CD4-positive, alpha-beta T cell (primary cell): ENCODE measurements around the gene SPACA1. TPM values are rescaled to one million over a fixed set of nuclear protein-coding genes. Genes with fewer than 3 reads are reported as not detected.

Experiments used
- ATAC-seq: fragments of 200-7000 bp; cut with Tn5 transposase; one replicate; pipeline ENCODE4 v1.10.0; 2022; ENCODE audit warnings: mild to moderate bottlenecking; ENCODE audit not compliant: poor library complexity
- CTCF ChIA-PET: fragments of 350-600 bp; sonication (Branson Sonifier 250); formaldehyde crosslinking; loops from one replicate; lab custom pipeline; 2021; ENCODE audit warnings: antibody characterized with exemption, inconsistent platforms; lab: Charles Lee
- POLR2A ChIA-PET: fragments of 350-600 bp; sonication (Branson Sonifier 250); formaldehyde crosslinking; loops from one replicate; lab custom pipeline; 2021; ENCODE audit warnings: antibody characterized with exemption, inconsistent platforms; lab: Charles Lee
- DNase-seq, 14 experiments: peaks; one replicate each; pipeline ENCODE4 v3.0.0-alpha.2; 2013 to 2020; ENCODE audit warnings: mixed read lengths in 2 of 14
- H3K27ac ChIP-seq, 2 donors: one replicate each; pipeline versions ENCODE4 v1.5.1 to v1.7.0; 2013; ENCODE audit warnings: low read length in 2 of 2, low read depth in 1 of 2, mild to moderate bottlenecking in 1 of 2
- H3K27me3 ChIP-seq, 2 experiments: 1 replicate in 1 of 2; 2 replicates in 1 of 2; pipeline versions ENCODE4 v1.6.1 to v1.7.0; 2013; ENCODE audit warnings: low read length in 2 of 2, control low read depth in 1 of 2, mild to moderate bottlenecking in 1 of 2, moderate library complexity in 1 of 2; ENCODE audit not compliant: insufficient read depth in 2 of 2, control insufficient read depth in 1 of 2
- H3K36me3 ChIP-seq: one replicate; pipeline ENCODE4 v1.6.1; 2013; ENCODE audit warnings: low read length, control low read depth; ENCODE audit not compliant: insufficient read depth
- H3K4me1 ChIP-seq: one replicate; pipeline ENCODE4 v1.6.1; 2013; ENCODE audit warnings: low read length, control low read depth; ENCODE audit not compliant: insufficient read depth
- H3K4me3 ChIP-seq: one replicate; pipeline ENCODE4 v1.5.1; 2013; ENCODE audit warnings: mild to moderate bottlenecking, low read length, moderate library complexity
- H3K9me3 ChIP-seq, 2 experiments: 1 replicate in 1 of 2; 2 replicates in 1 of 2; pipeline versions ENCODE4 v1.6.1 to v1.7.0; 2013; ENCODE audit warnings: low read length in 2 of 2, mild to moderate bottlenecking in 2 of 2, control low read depth in 1 of 2, moderate library complexity in 1 of 2; ENCODE audit not compliant: control insufficient read depth in 1 of 2, insufficient read depth in 1 of 2
- H3K27ac Mint-ChIP-seq: one replicate; pipeline ENCODE4 v1.8.0; 2020; ENCODE audit warnings: mixed read lengths
- H3K27me3 Mint-ChIP-seq: one replicate; pipeline ENCODE4 v1.8.0; 2021; ENCODE audit warnings: mixed read lengths
- H3K36me3 Mint-ChIP-seq: one replicate; pipeline ENCODE4 v1.8.0; 2021; ENCODE audit warnings: low read depth, mixed read lengths
- H3K4me1 Mint-ChIP-seq: one replicate; pipeline ENCODE4 v1.8.0; 2021; ENCODE audit warnings: low read depth, mixed read lengths
- H3K4me3 Mint-ChIP-seq: one replicate; pipeline ENCODE4 v1.8.0; 2020; ENCODE audit warnings: mild to moderate bottlenecking, mixed read lengths
- H3K9me3 Mint-ChIP-seq: one replicate; pipeline ENCODE4 v1.8.0; 2020; ENCODE audit warnings: mixed read lengths
- CTCF ChIP-seq: fragments of 200-600 bp; IDR thresholded peaks from one replicate; pipeline ENCODE4 v1.8.0; 2022; ENCODE audit warnings: antibody characterized with exemption, mild to moderate bottlenecking
- intact Hi-C, 2 experiments: fragments of 100-400 bp; cut with DNase I in 1 of 2; cut with micrococcal nuclease in 1 of 2; formaldehyde crosslinking; loops; one replicate each; pipeline versions ENCODE4 v1.15.1 to v1.9.0; 2023 to 2025; cut with DNase I, micrococcal nuclease
- total RNA-seq, 174 experiments: library from RNA in 2 of 174; stranded (reverse) in 2 of 174; gene quantifications; one replicate each; pipeline ENCODE4 v1.2.3 and lab custom pipeline; 2021 to 2026

SPACA1 gene
- total RNA-seq, 2 experiments from 2014 or later: not detected

- Mint-ChIP-seq H3K9me3 (no peaks in the 10 kb centered on the region), H3K36me3 (no peaks in the 10 kb centered on the region), H3K27me3 (peaks cover 61% of the 10 kb centered on the region), H3K4me3 (no peak overlapping the region), H3K27ac (no peak overlapping the region), H3K4me1 (no peaks in the 10 kb centered on the region)
- peaks cover 0 to 2% of the 10 kb centered on the region in 2 experiments for H3K27me3 ChIP-seq
- ATAC-seq (no peak), DNase-seq (no peak)
- no peak for TF ChIP-seq CTCF
- H3K27ac ChIP-seq: no peak overlapping the region
- H3K4me3 ChIP-seq: no peak overlapping the region
- H3K4me1 ChIP-seq: no peaks in the 10 kb centered on the region
- H3K36me3 ChIP-seq: no peaks in the 10 kb centered on the region
- POLR2A ChIA-PET: no interaction called here
- intact Hi-C loops: no loop called here
- CTCF ChIA-PET: no interaction called here
- peaks cover 0 to 9% of the 10 kb centered on the region in 2 experiments for H3K9me3 ChIP-seq
These were observed 2.6 kb downstream of the SPACA1 start for GRCh38 chr6:88050140-88050818.

- Mint-ChIP-seq H3K4me3 (no peak overlapping the region), H3K4me1 (no peaks in the 10 kb centered on the region), H3K9me3 (no peaks in the 10 kb centered on the region), H3K27ac (no peak overlapping the region), H3K27me3 (peaks cover 39% of the 10 kb centered on the region), H3K36me3 (no peaks in the 10 kb centered on the region)
- no peak for TF ChIP-seq CTCF
- H3K9me3 ChIP-seq: no peaks in the 10 kb centered on the region
- ChIA-PET CTCF (no interaction called here), POLR2A (no interaction called here)
- intact Hi-C loops: no loop called here
- DNase-seq (no peak), ATAC-seq (no peak)
- no peak overlapping the region for H3K27ac ChIP-seq
- H3K4me1 ChIP-seq: no peaks in the 10 kb centered on the region
- no peak overlapping the region for H3K4me3 ChIP-seq
- H3K27me3 ChIP-seq: no peaks in the 10 kb centered on the region
- no peaks in the 10 kb centered on the region for H3K36me3 ChIP-seq
These were observed 11.6 kb downstream of the SPACA1 start for GRCh38 chr6:88059191-88059590.

- Mint-ChIP-seq H3K27me3 (peaks cover 25% of the 10 kb centered on the region), H3K36me3 (no peaks in the 10 kb centered on the region), H3K9me3 (no peaks in the 10 kb centered on the region), H3K4me1 (no peaks in the 10 kb centered on the region), H3K27ac (no peak overlapping the region), H3K4me3 (no peak overlapping the region)
- no peaks in the 10 kb centered on the region for H3K36me3 ChIP-seq
- ATAC-seq (no peak), DNase-seq (no peak)
- H3K4me1 ChIP-seq: no peaks in the 10 kb centered on the region
- intact Hi-C loops: no loop called here
- no peaks in the 10 kb centered on the region for H3K27me3 ChIP-seq
- no peak for TF ChIP-seq CTCF
- H3K9me3 ChIP-seq: no peaks in the 10 kb centered on the region
- CTCF ChIA-PET: interaction anchor here (1.1 kb wide), 1 partner anchor 19 kb away, joined by 3 read pairs; no protein-coding TSS in a partner anchor
- no peak overlapping the region for H3K4me3 ChIP-seq
- POLR2A ChIA-PET: no interaction called here
- H3K27ac ChIP-seq: no peak overlapping the region
These were observed 14.7 kb downstream of the SPACA1 start for GRCh38 chr6:88062376-88062775.
